HepG2 (cell line): ENCODE results near the gene ZNHIT6.

ENCODE experiments used
- BRF2 ChIP-seq: sonication (generic); formaldehyde crosslinking; IDR thresholded peaks from 2 replicates; pipeline ENCODE4 v1.8.1; 2022; ENCODE audit warnings: mild to moderate bottlenecking, missing genetic modification reagents
- HNRNPK ChIP-seq: fragments of 200-400 bp; formaldehyde crosslinking; IDR thresholded peaks from 2 replicates; pipeline ENCODE4 v1.6.1; 2018; ENCODE audit warnings: low read length, low read depth, moderate library complexity, mild to moderate bottlenecking; ENCODE audit not compliant: poor library complexity, severe bottlenecking
- HOXA7 ChIP-seq: sonication (generic); formaldehyde crosslinking; IDR thresholded peaks from 2 replicates; pipeline ENCODE4 v1.8.1; 2022; ENCODE audit warnings: mild to moderate bottlenecking, missing genetic modification reagents, moderate library complexity
- MAFK ChIP-seq, 2 experiments: IDR thresholded peaks in 1 of 2; conservative IDR thresholded peaks in 1 of 2; 2 replicates each; pipeline ENCODE4 v1.6.1; 2011; ENCODE audit warnings: improper control_type of control experiment in 2 of 2, low read length in 2 of 2
- NFE2L1 ChIP-seq: sonication (generic); formaldehyde crosslinking; IDR thresholded peaks from 2 replicates; pipeline ENCODE4 v1.4.0; 2020; ENCODE audit warnings: missing genetic modification reagents, mild to moderate bottlenecking, borderline replicate concordance
- NKX3-1 ChIP-seq: sonication (generic); formaldehyde crosslinking; IDR thresholded peaks from 2 replicates; pipeline ENCODE4 v1.5.0; 2020; ENCODE audit warnings: missing genetic modification reagents
- RFX5 ChIP-seq: IDR thresholded peaks from 2 replicates; pipeline ENCODE4 v1.6.1; 2011; ENCODE audit warnings: low read depth, low read length, improper control_type of control experiment
- UBTF ChIP-seq: sonication (generic); formaldehyde crosslinking; IDR thresholded peaks from 2 replicates; pipeline ENCODE4 v1.4.0; 2020; ENCODE audit warnings: mild to moderate bottlenecking, missing genetic modification reagents
- ZFP36 ChIP-seq: fragments of 150-350 bp; IDR thresholded peaks from 2 replicates; pipeline ENCODE4 v1.6.1; 2018; ENCODE audit warnings: borderline replicate concordance, low read length, low read depth; ENCODE audit not compliant: partially characterized antibody
- ZNF326 ChIP-seq: sonication (generic); formaldehyde crosslinking; IDR thresholded peaks from 2 replicates; pipeline ENCODE4 v1.4.0; 2020; ENCODE audit warnings: missing genetic modification reagents, borderline replicate concordance
- ZNF557 ChIP-seq: sonication (generic); formaldehyde crosslinking; IDR thresholded peaks from 2 replicates; pipeline ENCODE4 v1.4.0; 2020; ENCODE audit warnings: missing genetic modification reagents
- ZNF558 ChIP-seq: sonication (generic); formaldehyde crosslinking; IDR thresholded peaks from 2 replicates; pipeline ENCODE4 v1.9.0; 2022; ENCODE audit warnings: mild to moderate bottlenecking, missing genetic modification reagents, borderline replicate concordance
- ZNF776 ChIP-seq: sonication (generic); formaldehyde crosslinking; IDR thresholded peaks from 2 replicates; pipeline ENCODE4 v1.4.0; 2020; ENCODE audit warnings: mild to moderate bottlenecking, missing genetic modification reagents
- TF ChIP-seq, protein P1 (sequence below): IDR thresholded peaks from 2 replicates; pipeline ENCODE4 v1.6.1; 2012; ENCODE audit warnings: inconsistent platforms

GRCh38 chr1:85606414-85606800 lies 101.8 kb downstream of the ZNHIT6 start:
- TF ChIP-seq HOXA7 (CRISPR knock-in tag), result no peak
- no peak for TF ChIP-seq NFE2L1 (CRISPR knock-in tag)
- TF ChIP-seq RFX5, result no peak
- no peak for TF ChIP-seq ZNF558
- TF ChIP-seq NKX3-1 (CRISPR knock-in tag), result no peak
- TF ChIP-seq UBTF, result no peak
- no peak for TF ChIP-seq ZFP36
- no peak for TF ChIP-seq BRF2 (CRISPR knock-in tag)
- no peak for TF ChIP-seq MAFK (conservative IDR thresholded peaks at IDR 0.05 in 1 of 2, IDR thresholded peaks at IDR 0.05 in 1 of 2; ENCODE audit: low read length in 2 of 2)
- TF ChIP-seq ZNF326 (CRISPR knock-in tag), result no peak
- no peak for TF ChIP-seq HNRNPK
- TF ChIP-seq, protein P1, sequence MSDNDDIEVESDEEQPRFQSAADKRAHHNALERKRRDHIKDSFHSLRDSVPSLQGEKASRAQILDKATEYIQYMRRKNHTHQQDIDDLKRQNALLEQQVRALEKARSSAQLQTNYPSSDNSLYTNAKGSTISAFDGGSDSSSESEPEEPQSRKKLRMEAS, result no peak
- no peak for TF ChIP-seq ZNF557 (CRISPR knock-in tag)
- no peak for TF ChIP-seq ZNF776 (CRISPR knock-in tag)
